ENCODE data around the gene PLAAT5.

DNA sequence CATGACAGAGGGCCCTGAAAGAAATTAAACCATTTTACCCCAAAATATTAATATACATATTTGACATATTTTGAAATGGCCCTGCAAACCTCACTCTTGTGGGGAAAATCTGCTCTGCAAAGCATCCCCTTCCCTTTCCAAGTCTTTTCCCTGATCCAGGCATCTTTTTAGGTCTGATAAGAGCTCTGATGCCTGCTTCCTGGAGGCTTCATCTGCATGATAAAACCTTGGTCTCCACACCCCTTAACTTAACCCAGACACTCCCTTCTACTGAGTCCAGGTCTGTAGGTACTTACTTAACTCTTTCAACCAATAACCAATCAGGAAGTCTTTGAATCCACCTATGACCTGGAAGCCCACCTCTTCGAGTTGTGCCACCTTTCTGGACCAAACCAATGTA, 13.1 kb upstream of the PLAAT5 start:
- TF ChIP-seq POLR2AphosphoS5 (IDR thresholded peaks at IDR 0.05; ENCODE audit: low read depth, low read length) (no peak), TAF1 (IDR thresholded peaks at IDR 0.05; ENCODE audit: low read depth, low read length) (no peak), POLR2A (IDR thresholded peaks at IDR 0.05; ENCODE audit: low read depth, low read length) (no peak), SPI1 (IDR thresholded peaks at IDR 0.05; ENCODE audit: low read depth, low read length) (no peak), POU2F2 (IDR thresholded peaks at IDR 0.05; ENCODE audit: low read depth, low read length) (no peak), PAX5 (IDR thresholded peaks at IDR 0.05; ENCODE audit: insufficient read depth, low read length, severe bottlenecking) (no peak)
